ENCODE data around the gene LRG1. TPM values are rescaled to one million over a fixed set of nuclear protein-coding genes. Genes with fewer than 3 reads are reported as not detected.

Gene LRG1
- total RNA-seq, 1 donor from 2014 or later, result 0.35 TPM

- no peak overlapping the region for H3K4me3 ChIP-seq (ENCODE audit: low read depth, low read length)
- TF ChIP-seq, protein P1, sequence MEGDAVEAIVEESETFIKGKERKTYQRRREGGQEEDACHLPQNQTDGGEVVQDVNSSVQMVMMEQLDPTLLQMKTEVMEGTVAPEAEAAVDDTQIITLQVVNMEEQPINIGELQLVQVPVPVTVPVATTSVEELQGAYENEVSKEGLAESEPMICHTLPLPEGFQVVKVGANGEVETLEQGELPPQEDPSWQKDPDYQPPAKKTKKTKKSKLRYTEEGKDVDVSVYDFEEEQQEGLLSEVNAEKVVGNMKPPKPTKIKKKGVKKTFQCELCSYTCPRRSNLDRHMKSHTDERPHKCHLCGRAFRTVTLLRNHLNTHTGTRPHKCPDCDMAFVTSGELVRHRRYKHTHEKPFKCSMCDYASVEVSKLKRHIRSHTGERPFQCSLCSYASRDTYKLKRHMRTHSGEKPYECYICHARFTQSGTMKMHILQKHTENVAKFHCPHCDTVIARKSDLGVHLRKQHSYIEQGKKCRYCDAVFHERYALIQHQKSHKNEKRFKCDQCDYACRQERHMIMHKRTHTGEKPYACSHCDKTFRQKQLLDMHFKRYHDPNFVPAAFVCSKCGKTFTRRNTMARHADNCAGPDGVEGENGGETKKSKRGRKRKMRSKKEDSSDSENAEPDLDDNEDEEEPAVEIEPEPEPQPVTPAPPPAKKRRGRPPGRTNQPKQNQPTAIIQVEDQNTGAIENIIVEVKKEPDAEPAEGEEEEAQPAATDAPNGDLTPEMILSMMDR (conservative IDR thresholded peaks at IDR 0.05; ENCODE audit: low read depth, low read length), result no peak
- no peak for DNase-seq (ENCODE audit: low read depth)
Observed at GRCh38 chr19:4513248-4513647, 26.6 kb downstream of the LRG1 start.

GRCh38 chr19:4512070-4512469, 27.8 kb downstream of the LRG1 start:
- no peak for DNase-seq (ENCODE audit: low read depth)
- no peak overlapping the region for H3K4me3 ChIP-seq (ENCODE audit: low read depth, low read length)
- TF ChIP-seq, protein P1 (conservative IDR thresholded peaks at IDR 0.05; ENCODE audit: low read depth, low read length), result no peak

- TF ChIP-seq, protein P1 (conservative IDR thresholded peaks at IDR 0.05; ENCODE audit: low read depth, low read length), result no peak
- no peak overlapping the region for H3K4me3 ChIP-seq (ENCODE audit: low read depth, low read length)
- DNase-seq (ENCODE audit: low read depth), result no peak
Observed at GRCh38 chr19:4511300-4512054, 28.4 kb downstream of the LRG1 start.

DNA sequence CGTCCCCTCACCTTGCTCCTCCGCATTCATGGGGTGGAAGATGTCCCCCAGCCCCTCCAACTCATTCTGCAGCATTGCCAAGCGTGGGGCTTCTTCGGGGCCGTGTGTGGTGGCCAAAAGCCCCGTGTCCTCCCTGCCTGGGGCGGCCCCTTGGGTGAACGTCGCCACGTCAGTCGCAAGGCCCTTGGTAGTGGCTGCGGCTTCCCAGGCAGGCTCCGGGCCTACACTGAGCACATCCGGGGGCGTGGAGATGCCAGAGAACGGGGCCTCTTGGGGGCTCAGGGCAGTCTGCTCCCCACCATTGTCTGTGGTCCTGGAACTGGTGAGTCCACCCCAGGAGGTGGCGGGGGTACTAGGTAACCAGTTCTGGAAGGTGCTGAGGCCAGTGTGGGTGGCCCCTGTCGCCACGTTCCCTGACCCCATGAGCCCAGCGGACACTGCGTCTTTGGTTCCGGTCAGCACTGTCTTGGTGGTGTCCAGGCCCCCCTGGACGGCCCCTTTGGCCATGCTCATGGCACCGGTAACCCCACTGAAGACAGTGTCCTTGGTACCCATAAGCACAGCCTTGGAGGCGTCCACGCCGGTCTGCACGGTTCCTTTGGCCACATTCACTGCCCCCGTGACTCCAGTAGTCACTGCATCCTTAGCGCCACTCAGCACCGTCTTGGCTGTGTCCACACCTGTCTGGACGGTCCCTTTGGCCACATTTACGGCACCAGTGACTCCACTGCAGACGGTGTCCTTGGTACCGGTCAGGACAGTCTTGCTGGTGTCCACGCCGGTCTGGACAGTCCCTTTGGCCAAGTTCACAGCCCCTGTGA, 29.2 kb downstream of the LRG1 start:
- H3K4me3 ChIP-seq (ENCODE audit: low read depth, low read length), result no peak overlapping the region
- no peak for DNase-seq (ENCODE audit: low read depth)
- TF ChIP-seq, protein P1 (conservative IDR thresholded peaks at IDR 0.05; ENCODE audit: low read depth, low read length), result no peak

- TF ChIP-seq, protein P1 (conservative IDR thresholded peaks at IDR 0.05; ENCODE audit: low read depth, low read length), result no peak
- H3K4me3 ChIP-seq (ENCODE audit: low read depth, low read length), result no peak overlapping the region
- DNase-seq (ENCODE audit: low read depth), result no peak
Observed at GRCh38 chr19:4508698-4509097, 31.1 kb downstream of the LRG1 start.

- DNase-seq (ENCODE audit: low read depth), result no peak
- H3K4me3 ChIP-seq (ENCODE audit: low read depth, low read length), result no peak overlapping the region
- TF ChIP-seq, protein P1 (conservative IDR thresholded peaks at IDR 0.05; ENCODE audit: low read depth, low read length), result no peak
Observed at GRCh38 chr19:4507804-4508203, 32.0 kb downstream of the LRG1 start.
